Endothelial cell of umbilical vein (primary cell): ENCODE results near the gene CYP2C19. TPM values are rescaled to one million over a fixed set of nuclear protein-coding genes. Genes with fewer than 3 reads are reported as not detected.
"Not testable (repeated sequence)": the region's sequence is repeated elsewhere in the genome, so short reads cannot be mapped to it uniquely, and the experiment has no call there.

ENCODE experiments used
- BruUV-seq: library from RNA; stranded (reverse); fragments of 400-500 nt; replicated peaks from 2 replicates; lab custom pipeline; 2021; lab: Mats Ljungman, UMichigan
- CTCF ChIA-PET: fragments of 300-600, 350-600 bp; sonication (Branson Sonifier 250); formaldehyde crosslinking; loops from one replicate; lab custom pipeline; 2021; ENCODE audit warnings: antibody characterized with exemption, inconsistent platforms; lab: Charles Lee
- POLR2A ChIA-PET: fragments of 300-600, 350-600 bp; sonication (Branson Sonifier 250); formaldehyde crosslinking; loops from one replicate; lab custom pipeline; 2021; ENCODE audit warnings: antibody characterized with exemption, inconsistent platforms; lab: Charles Lee
- DNase-seq: peaks from one replicate; pipeline ENCODE4 v3.0.0-alpha.2; 2011; ENCODE audit warnings: low read depth, low spot score
- FAIRE-seq: peaks from 2 replicates; lab custom pipeline; 2011; peaks lifted over from hg19 to GRCh38; lab: Jason Lieb, UNC
- H2AFZ ChIP-seq: 2 replicates; pipeline ENCODE4 v1.6.0; 2012; ENCODE audit warnings: low read depth, low read length, control low read depth, inconsistent platforms
- H3K27ac ChIP-seq: 2 replicates; pipeline ENCODE4 v1.5.1; 2011; ENCODE audit warnings: low read depth, mild to moderate bottlenecking, control low read depth, low read length, moderate library complexity; ENCODE audit not compliant: insufficient read depth
- H3K27me3 ChIP-seq, 2 experiments: 2 replicates each; pipeline versions ENCODE4 v1.6.0 to v1.6.1; 2011; ENCODE audit warnings: low read length in 2 of 2, mixed read lengths in 1 of 2; ENCODE audit not compliant: control insufficient read depth in 2 of 2, insufficient read depth in 2 of 2
- H3K36me3 ChIP-seq, 2 experiments: 2 replicates in 1 of 2; 3 replicates in 1 of 2; pipeline ENCODE4 v1.5.1; 2011; ENCODE audit warnings: low read length in 2 of 2, mild to moderate bottlenecking in 1 of 2, moderate library complexity in 1 of 2; ENCODE audit not compliant: control insufficient read depth in 2 of 2, insufficient read depth in 2 of 2; ENCODE audit errors: extremely low read depth in 1 of 2
- H3K4me1 ChIP-seq: 3 replicates; pipeline ENCODE4 v1.5.1; 2011; ENCODE audit warnings: mild to moderate bottlenecking, low read length; ENCODE audit not compliant: control insufficient read depth, insufficient read depth; ENCODE audit errors: extremely low read depth
- H3K4me2 ChIP-seq: 2 replicates; pipeline ENCODE4 v1.6.1; 2011; ENCODE audit warnings: low read length, control low read depth, mixed read lengths; ENCODE audit not compliant: insufficient read depth
- H3K4me3 ChIP-seq, 3 experiments: fragments of 200-600 bp in 1 of 3; sonication (generic), shearing (Covaris generic) in 1 of 3; replicated peaks in 1 of 3; 2 replicates each; pipeline ENCODE4 v1.5.1; 2011 to 2016; ENCODE audit warnings: control low read depth in 3 of 3, low read length in 3 of 3, mild to moderate bottlenecking in 2 of 3, inconsistent platforms in 1 of 3, low read depth in 1 of 3, moderate library complexity in 1 of 3; ENCODE audit not compliant: insufficient read depth in 1 of 3
- H3K79me2 ChIP-seq: 2 replicates; pipeline ENCODE4 v1.6.0; 2012; ENCODE audit warnings: low read length, inconsistent platforms; ENCODE audit not compliant: control insufficient read depth, insufficient read depth
- H3K9ac ChIP-seq: replicated peaks from 2 replicates; pipeline ENCODE3; 2011; ENCODE audit warnings: low read length, control low read depth; ENCODE audit not compliant: insufficient read depth; ENCODE audit errors: extremely low read depth
- H3K9me1 ChIP-seq: replicated peaks from 3 replicates; pipeline ENCODE4 v1.6.0; 2011; ENCODE audit warnings: mild to moderate bottlenecking, low read length; ENCODE audit not compliant: control insufficient read depth, insufficient read depth; ENCODE audit errors: extremely low read depth
- H3K9me3 ChIP-seq: replicated peaks from 2 replicates; pipeline ENCODE4 v1.5.1; 2012; ENCODE audit warnings: low read length, inconsistent platforms; ENCODE audit not compliant: control insufficient read depth, insufficient read depth
- H4K20me1 ChIP-seq: replicated peaks from 2 replicates; pipeline ENCODE3; 2011; ENCODE audit warnings: mild to moderate bottlenecking, low read length; ENCODE audit not compliant: control insufficient read depth, insufficient read depth; ENCODE audit errors: extremely low read depth
- EZH2 ChIP-seq: IDR thresholded peaks from 2 replicates; pipeline ENCODE4 v1.6.1; 2012; ENCODE audit warnings: borderline replicate concordance, low read depth, mild to moderate bottlenecking, moderate library complexity, low read length, inconsistent platforms; ENCODE audit not compliant: severe bottlenecking
- FOS ChIP-seq: IDR thresholded peaks from 2 replicates; pipeline ENCODE4 v1.6.1; 2011; ENCODE audit warnings: mild to moderate bottlenecking, low read length, moderate library complexity, borderline replicate concordance; ENCODE audit not compliant: insufficient read depth
- GATA2 ChIP-seq: IDR thresholded peaks from 2 replicates; pipeline ENCODE4 v1.7.0; 2011; ENCODE audit warnings: low read depth, mild to moderate bottlenecking, moderate library complexity, mixed read lengths, low read length; ENCODE audit not compliant: insufficient read length, insufficient read depth
- JUN ChIP-seq: IDR thresholded peaks from 2 replicates; pipeline ENCODE4 v1.6.1; 2011; ENCODE audit warnings: borderline replicate concordance, low read depth; ENCODE audit not compliant: insufficient read length, insufficient read depth
- MYC ChIP-seq: IDR thresholded peaks from one replicate; pipeline ENCODE4 v1.6.1; 2011; ENCODE audit warnings: mild to moderate bottlenecking, low read depth, low read length
- POLR2A ChIP-seq: IDR thresholded peaks from 2 replicates; pipeline ENCODE4 v1.6.1; 2012; ENCODE audit warnings: low read depth, mild to moderate bottlenecking, control low read depth, low read length
- POLR2AphosphoS5 ChIP-seq: IDR thresholded peaks from 2 replicates; pipeline ENCODE4 v1.6.1; 2012; ENCODE audit warnings: low read depth, mild to moderate bottlenecking, control low read depth, low read length, moderate library complexity; ENCODE audit not compliant: insufficient read depth
- dilution Hi-C: fragments of 300-500 bp; cut with MboI; formaldehyde crosslinking; loops from one replicate; pipeline ENCODE4 v1.15.0; 2019; ENCODE audit warnings: low sequenced_read_pairs; ENCODE audit not compliant: extremely low pct_ligation_motif_present
- intact Hi-C: fragments of 100-400 bp; cut with micrococcal nuclease; formaldehyde crosslinking; loops from one replicate; pipeline ENCODE4 v1.10.0; 2022
- polyA plus RNA-seq, 4 experiments: library from polyadenylated mRNA; depleted of rRNA in 3 of 4; stranded (reverse) in 3 of 4; unstranded in 1 of 4; fragments of >200 nt; gene quantifications; 2 replicates each; pipeline versions ENCODE4 v1.2.1 to v1.2.3, GENCODE V29; 2011 to 2012; ENCODE audit warnings: missing spikeins in 1 of 4
- total RNA-seq: library from RNA; stranded (reverse); gene quantifications from 2 replicates; pipeline ENCODE4 v1.2.3, GENCODE V29; 2021
- TF ChIP-seq, protein P1 (sequence below): IDR thresholded peaks from 2 replicates; pipeline ENCODE4 v1.6.1; 2011; ENCODE audit not compliant: insufficient read depth, insufficient read length
- TF ChIP-seq, protein P2 (sequence below), 2 donors: IDR thresholded peaks; 1 replicate in 1 of 2; 2 replicates in 1 of 2; pipeline ENCODE4 v1.5.1; 2011; ENCODE audit warnings: low read length in 2 of 2, mild to moderate bottlenecking in 2 of 2, moderate library complexity in 2 of 2, control low read depth in 1 of 2, inconsistent platforms in 1 of 2, low read depth in 1 of 2; ENCODE audit not compliant: insufficient read depth in 1 of 2; ENCODE audit errors: extremely low read depth in 1 of 2

Gene CYP2C19
- total and polyA plus RNA-seq, 2 donors (not counting 3 experiments of a cell fraction or from before 2014, with no cell fraction given) = not detected

DNA sequence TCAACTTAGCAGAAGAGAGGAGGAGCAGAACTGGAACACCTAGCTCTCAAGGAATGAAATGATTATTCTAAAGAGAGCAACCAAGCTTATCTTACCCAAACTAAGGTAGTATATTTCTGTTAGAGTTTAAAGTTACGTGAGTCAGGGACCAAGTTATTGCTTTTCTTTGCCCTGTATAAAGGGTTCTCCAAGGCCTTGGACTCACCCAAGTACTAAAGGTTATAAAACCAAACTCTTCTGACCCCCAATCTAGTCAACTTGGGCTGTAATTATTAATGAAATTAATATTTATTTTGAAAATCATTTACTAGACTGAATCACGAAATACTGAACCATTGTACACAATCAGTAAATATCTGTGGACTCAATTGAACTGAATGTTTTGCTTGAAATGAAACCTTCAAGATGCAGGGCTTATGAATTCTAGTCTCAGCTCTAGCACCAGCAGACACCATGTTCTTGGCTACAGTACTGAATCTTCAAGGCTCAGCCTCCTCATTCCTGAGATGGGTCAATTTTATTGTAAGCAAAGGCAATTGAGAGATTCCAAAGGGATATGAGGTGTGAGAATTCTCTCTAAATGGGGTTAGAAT is 1.8 kb upstream of the CYP2C19 start:
- DNase-seq = no peak
- no peaks in the 10 kb centered on the region for H4K20me1 ChIP-seq
- ChIA-PET CTCF (no interaction called here), POLR2A (no interaction called here)
- no peak overlapping the region for H3K4me3 ChIP-seq
- FAIRE-seq = no peak
- no TSS peak for BruUV-seq
- H2AFZ ChIP-seq = no peak overlapping the region
- H3K4me1 ChIP-seq = no peaks in the 10 kb centered on the region
- no peaks in the 10 kb centered on the region for H3K9me1 ChIP-seq
- H3K27me3 ChIP-seq = no peaks in the 10 kb centered on the region
- dilution Hi-C loops = no loop called here
- intact Hi-C loops = no loop called here
- H3K4me2 ChIP-seq = no peak overlapping the region
- no peaks in the 10 kb centered on the region for H3K79me2 ChIP-seq
- no peak for TF ChIP-seq POLR2AphosphoS5
- no peak for TF ChIP-seq GATA2
- TF ChIP-seq, protein P1, sequence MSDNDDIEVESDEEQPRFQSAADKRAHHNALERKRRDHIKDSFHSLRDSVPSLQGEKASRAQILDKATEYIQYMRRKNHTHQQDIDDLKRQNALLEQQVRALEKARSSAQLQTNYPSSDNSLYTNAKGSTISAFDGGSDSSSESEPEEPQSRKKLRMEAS = no peak
- no peak for TF ChIP-seq POLR2A
- TF ChIP-seq, protein P2, sequence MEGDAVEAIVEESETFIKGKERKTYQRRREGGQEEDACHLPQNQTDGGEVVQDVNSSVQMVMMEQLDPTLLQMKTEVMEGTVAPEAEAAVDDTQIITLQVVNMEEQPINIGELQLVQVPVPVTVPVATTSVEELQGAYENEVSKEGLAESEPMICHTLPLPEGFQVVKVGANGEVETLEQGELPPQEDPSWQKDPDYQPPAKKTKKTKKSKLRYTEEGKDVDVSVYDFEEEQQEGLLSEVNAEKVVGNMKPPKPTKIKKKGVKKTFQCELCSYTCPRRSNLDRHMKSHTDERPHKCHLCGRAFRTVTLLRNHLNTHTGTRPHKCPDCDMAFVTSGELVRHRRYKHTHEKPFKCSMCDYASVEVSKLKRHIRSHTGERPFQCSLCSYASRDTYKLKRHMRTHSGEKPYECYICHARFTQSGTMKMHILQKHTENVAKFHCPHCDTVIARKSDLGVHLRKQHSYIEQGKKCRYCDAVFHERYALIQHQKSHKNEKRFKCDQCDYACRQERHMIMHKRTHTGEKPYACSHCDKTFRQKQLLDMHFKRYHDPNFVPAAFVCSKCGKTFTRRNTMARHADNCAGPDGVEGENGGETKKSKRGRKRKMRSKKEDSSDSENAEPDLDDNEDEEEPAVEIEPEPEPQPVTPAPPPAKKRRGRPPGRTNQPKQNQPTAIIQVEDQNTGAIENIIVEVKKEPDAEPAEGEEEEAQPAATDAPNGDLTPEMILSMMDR (IDR thresholded peaks at IDR 0.05; ENCODE audit: extremely low read depth in 1 of 2, insufficient read depth in 1 of 2, low read depth in 1 of 2, low read length in 2 of 2) = no peak
- no peak for TF ChIP-seq JUN
- no peak for TF ChIP-seq EZH2
- TF ChIP-seq MYC = no peak
- no peak for TF ChIP-seq FOS
- H3K36me3 ChIP-seq = no peaks in the 10 kb centered on the region
- H3K27ac ChIP-seq = no peak overlapping the region
- H3K9me3 ChIP-seq = no peaks in the 10 kb centered on the region
- no peak overlapping the region for H3K9ac ChIP-seq

DNA sequence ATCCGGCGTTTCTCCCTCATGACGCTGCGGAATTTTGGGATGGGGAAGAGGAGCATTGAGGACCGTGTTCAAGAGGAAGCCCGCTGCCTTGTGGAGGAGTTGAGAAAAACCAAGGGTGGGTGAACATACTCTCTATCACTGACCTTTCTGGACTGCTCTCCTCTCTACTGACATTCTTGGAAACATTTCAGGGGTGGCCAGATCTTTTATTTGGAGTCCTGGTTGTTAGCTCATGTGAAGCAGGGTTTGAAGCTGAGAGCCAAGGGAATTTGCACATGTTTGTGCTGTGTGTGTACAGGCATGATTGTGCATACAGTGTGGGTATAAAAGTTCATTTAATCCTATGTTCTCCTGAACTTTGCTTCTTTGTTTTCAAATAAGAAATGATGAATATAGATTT is 12.9 kb downstream of the CYP2C19 start:
- intact Hi-C loops, H3K79me2 ChIP-seq, BruUV-seq, H3K4me2 ChIP-seq, DNase-seq, H4K20me1 ChIP-seq, H3K9ac ChIP-seq, H3K9me3 ChIP-seq, CTCF ChIA-PET, H3K4me1 ChIP-seq, H3K9me1 ChIP-seq, H3K36me3 ChIP-seq, H3K4me3 ChIP-seq, H3K27me3 ChIP-seq, FAIRE-seq, H3K27ac ChIP-seq, POLR2A ChIA-PET, H2AFZ ChIP-seq, dilution Hi-C loops: not testable (repeated sequence)
